Islet of Langerhans (tissue), 1 donor: ENCODE measurements around the gene MICU1.
"Not testable (repeated sequence)": the region's sequence is repeated elsewhere in the genome, so short reads cannot be mapped to it uniquely, and the experiment has no call there.

Experiments
- FAIRE-seq: peaks from one replicate; lab custom pipeline; 2011; peaks lifted over from hg19 to GRCh38; lab: Jason Lieb, UNC

The MICU1 gene

GRCh38 chr10:72386916-72387586 is 238.8 kb downstream of the MICU1 start:
- no peak for FAIRE-seq

DNA sequence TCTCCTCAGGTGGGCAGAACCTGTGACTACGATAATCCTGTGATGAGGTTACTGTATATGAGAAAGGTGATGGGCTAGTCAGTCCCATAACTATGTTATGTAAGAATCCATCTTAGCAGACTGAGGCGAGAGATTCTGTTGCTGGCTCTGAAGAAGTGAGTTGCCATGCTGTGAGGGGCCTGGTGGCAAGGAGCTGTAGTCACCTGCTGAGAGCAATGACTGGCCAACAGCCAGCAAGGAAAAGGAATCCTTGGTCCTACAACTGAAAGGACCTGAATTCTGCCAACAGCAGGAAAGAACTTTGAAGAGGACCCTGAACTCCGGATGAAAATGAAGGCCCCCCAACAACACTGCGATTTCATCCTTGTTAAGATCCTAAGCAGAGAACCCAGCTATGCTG is 240.2 kb downstream of the MICU1 start:
- no peak for FAIRE-seq

DNA sequence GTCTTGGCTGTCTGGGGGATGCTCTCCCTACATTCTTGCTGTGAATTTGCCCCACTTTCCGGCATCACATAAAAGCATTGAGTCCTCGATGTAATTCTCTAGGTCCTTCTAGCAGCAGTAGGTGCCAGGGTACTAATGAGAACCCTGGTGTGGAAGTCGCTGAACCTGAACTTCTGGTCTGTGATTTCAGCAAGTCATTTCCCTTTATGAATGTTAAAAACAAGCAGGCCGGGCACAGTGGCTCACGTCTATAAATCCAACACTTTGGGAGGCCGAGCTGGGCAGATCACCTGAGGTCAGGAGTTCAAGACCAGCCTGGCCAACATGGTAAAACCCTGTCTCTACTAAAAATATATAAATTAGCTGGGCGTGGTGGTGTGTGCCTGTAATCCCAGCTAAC is 240.9 kb downstream of the MICU1 start:
- not testable (repeated sequence) for FAIRE-seq

GRCh38 chr10:72379776-72380175 is 246.1 kb downstream of the MICU1 start:
- FAIRE-seq, result no peak

GRCh38 chr10:72379062-72379461 is 246.8 kb downstream of the MICU1 start:
- no peak for FAIRE-seq

DNA sequence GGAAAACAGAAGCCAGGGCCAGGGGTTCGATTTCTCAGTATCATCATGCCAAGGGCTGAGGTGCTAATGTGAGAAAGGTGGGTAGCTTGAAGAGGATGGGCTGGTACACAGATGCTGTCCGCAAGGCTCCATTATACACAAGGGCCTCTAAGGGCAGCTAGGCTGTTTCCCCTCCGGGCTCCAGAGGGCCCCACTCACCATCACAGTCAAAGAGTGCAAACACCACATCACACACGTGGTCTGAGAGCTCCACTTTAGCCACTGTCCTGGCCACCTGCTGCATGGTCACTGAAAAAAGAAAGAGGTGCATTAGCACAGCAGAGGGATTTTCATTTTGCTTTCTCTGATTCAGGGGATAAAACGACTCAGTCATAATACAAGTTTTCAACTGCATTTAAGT is 250.3 kb downstream of the MICU1 start:
- no peak for FAIRE-seq

GRCh38 chr10:72375173-72375572 is 250.7 kb downstream of the MICU1 start:
- no peak for FAIRE-seq

- no peak for FAIRE-seq
These were observed 255.6 kb downstream of the MICU1 start for GRCh38 chr10:72370201-72370722.

DNA sequence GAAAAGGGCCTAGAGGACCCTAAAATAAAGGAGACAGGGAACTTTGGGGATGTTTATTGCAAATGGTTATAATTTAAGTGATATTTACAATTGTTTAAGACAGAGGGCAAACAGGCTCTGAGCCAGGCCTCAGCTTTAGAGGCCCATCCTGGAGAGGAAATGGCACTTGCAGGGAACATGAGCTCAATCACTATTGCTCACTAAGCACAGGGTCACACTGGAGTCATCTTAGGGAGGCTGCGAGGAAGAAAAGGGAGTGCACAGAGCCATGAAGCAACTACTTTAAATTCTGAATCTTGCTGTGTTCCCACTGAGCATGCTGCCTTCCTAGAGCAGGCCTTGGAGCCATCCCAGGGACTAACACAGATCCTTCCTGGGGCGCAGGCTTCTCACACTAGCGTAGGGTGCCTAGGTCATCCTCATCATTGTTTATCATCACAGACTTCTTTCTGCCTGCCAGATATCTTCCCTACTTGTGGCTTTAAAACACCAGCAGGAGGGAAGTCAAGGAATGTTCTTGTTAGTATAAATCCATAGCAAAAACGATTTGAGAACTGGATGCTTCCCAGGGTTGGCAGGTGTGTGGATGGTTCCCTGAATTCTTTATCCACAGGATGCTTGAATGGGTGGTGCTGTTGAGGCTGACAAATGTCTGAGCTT is 258.4 kb downstream of the MICU1 start:
- FAIRE-seq, result no peak

GRCh38 chr10:72365106-72365895 is 260.6 kb downstream of the MICU1 start:
- FAIRE-seq, result no peak

- peak; percentile 73 for FAIRE-seq
These were observed 261.6 kb downstream of the MICU1 start for GRCh38 chr10:72364239-72364777.

DNA sequence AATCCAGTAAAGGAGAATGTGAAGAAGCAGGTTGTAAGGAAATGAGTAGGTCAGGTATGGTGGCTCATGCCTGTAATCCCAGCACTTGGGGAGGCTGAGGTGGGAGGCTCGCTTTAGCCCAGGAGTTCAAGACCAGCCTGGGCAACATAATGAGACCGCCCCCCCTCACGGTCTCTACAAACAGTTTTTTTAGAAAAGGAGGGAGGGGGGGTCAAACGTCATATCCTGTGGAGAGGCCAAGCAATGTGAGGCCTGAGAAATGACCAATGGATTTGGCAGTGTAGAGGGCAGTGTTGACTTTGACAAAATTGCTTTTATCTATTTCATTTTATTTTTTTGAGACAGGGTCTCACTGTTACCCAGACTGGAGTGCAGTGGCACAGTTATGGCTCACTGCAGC is 268.9 kb downstream of the MICU1 start:
- no peak for FAIRE-seq

DNA sequence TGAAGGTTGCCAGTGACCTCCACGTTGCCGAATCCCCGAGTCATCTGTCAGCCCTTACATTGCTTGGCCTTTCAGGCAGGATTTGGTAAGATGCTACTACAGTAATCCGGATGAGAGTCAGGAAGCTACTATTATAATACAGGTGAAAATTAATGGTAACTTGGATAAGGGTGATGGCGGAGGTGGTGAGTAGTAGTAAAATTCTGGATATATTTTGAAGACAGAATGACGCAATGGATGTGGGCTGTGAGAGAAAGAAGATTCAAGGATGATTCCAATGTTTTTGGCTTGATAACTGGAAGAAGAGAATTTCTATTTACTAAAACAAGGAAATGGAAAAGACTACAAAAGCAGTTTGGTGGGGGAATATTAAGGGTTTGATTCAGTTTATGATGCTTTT is 269.8 kb downstream of the MICU1 start:
- no peak for FAIRE-seq

DNA sequence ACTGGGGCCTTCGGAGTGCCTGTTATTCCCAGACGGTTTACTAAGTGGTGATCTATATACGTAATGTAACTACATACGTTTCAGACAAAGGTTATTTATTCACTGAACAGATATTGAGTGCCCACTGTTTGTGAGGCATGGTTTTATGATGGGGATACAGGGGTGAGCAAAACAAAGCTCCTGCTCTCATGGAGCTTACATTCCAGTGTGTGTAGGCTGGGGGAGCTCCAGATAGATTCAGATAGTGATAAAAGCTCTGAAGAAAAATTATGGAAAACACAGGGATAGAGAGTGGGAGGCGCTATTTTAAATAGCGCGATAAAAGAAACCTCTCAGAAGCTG is 270.7 kb downstream of the MICU1 start:
- FAIRE-seq, result peak; percentile 13

DNA sequence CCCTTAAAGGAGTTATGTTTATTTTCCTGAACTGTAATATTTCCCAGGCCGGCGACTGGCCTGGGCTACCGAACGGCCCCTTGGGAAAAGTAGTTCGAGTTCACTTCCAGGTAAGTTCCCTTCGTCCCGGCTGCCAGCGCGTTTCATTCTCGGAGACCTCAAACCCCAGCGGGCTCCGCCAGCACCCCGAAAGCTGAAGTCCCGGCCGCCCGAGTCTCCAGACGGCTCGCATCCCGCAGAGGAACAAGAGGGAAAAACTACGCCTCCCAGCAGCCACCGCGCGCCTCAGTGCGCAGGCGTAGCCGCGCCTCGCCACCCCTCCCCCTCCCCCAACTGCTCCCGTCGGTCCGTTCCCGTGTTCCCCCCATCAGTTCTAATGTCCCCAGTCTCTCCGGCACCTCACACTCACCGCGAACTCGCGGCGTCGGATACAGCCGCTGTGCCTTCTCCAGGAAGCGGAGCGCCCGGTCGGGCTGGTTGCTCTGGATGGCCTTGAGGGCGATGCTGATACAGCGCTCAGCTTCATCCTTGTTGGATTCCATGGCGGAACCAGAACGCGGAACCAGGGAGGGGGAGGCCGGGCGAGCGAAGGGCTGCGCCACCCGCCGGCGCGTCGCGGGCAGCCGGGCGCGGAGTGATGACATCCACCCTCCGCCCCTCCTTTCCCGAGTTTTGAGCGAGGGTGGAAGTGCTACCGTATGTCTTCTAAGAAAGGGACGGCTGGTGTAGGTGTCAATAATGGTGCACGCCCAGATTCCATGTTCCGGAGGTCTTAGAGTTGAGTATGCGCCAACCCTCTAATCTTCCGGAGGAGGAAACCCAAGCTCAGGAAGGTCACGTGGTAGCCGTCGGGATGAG is 271.3 kb downstream of the MICU1 start, which contains the start of gene DNAJB12:
TSS of gene DNAJB12 (minus strand) at position 564 of the 858 bp plus-strand sequence. CDS start at position 542, 22 bp downstream.
- peak; percentile 38 for FAIRE-seq

DNA sequence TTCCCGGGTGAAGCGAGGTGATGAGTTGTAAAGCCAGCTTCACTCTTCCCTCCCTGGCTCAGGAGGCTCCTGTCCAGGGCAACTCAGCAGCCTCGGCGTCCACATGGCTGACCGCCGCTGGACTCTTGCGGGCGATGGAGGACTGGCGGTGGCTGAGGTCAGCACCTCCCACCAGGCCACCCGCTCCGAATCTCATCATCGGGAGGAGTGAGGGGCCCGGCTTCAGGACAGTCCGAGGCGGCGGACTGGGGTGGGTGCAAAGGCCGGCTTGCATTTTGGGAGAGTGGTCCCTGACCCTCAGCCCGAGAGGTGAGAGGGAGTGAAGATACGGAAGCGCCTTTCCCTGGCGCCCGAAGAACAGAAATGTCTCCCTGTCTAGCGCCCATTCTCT is 271.9 kb downstream of the MICU1 start:
- FAIRE-seq, result no peak

- no peak for FAIRE-seq
These were observed 272.6 kb downstream of the MICU1 start for GRCh38 chr10:72353028-72353964.

DNA sequence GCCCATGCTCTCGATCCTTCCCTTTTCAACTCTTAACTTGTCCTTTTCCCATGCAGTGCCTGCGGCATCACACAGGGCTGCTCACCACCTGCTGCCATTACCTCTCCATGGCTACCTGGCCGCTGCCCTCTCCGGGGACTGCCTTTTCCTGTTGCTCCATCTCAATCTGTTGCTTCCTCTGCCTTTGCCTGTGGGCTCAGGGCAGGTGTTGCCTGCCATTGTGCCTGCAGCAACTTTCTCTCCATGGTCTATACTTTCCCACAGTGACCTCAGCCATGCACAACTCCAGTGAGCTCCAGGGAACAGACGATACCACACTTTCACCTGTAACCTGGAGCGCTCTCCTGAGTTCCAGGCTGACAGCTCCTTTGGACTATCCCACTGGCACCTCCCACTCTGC is 274.4 kb downstream of the MICU1 start:
- no peak for FAIRE-seq

GRCh38 chr10:72349438-72349837 is 276.4 kb downstream of the MICU1 start:
- no peak for FAIRE-seq

DNA sequence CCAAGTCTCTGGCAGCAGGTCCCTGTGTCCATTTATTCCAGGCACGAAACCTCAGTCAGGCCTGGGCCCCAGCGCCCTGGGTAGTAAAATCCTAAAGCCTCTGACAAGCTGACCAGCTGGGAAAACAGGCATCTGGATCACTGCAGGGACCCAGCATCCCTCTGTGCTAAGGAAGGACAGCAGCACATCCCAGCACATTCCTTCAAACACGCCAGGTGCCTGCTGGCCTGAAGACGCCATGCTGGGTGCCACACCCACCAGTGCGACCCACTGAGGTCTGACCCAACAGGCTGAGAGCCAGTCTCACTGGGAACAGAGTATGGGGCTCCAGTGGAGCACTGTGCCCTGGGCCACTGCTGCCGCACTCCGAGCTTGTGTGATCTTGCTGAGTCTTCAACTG is 277.6 kb downstream of the MICU1 start:
- FAIRE-seq, result no peak

GRCh38 chr10:72346117-72346516 is 279.8 kb downstream of the MICU1 start:
- FAIRE-seq, result not testable (repeated sequence)
